PC-3 (cell line): ENCODE results near the gene TMEM208. TPM values are rescaled to one million over a fixed set of nuclear protein-coding genes. Genes with fewer than 3 reads are reported as not detected.

Experiments used
- ATAC-seq: fragments of 200-7000 bp; cut with Tn5 transposase; 2 replicates; pipeline ENCODE4 v1.9.1; 2020; ENCODE audit warnings: mild to moderate bottlenecking, moderate library complexity
- BruUV-seq: library from RNA; stranded (reverse); fragments of 400-500 nt; replicated peaks from 2 replicates; lab custom pipeline; 2021; lab: Mats Ljungman, UMichigan
- CTCF ChIA-PET: fragments of 300-600 bp; sonication (Branson Sonifier 250); formaldehyde crosslinking; loops from one replicate; lab custom pipeline; 2022; ENCODE audit warnings: antibody characterized with exemption; lab: Charles Lee
- POLR2A ChIA-PET: fragments of 300-600 bp; sonication (Branson Sonifier 250); formaldehyde crosslinking; loops from one replicate; lab custom pipeline; 2022; ENCODE audit warnings: antibody characterized with exemption; ENCODE audit not compliant: unreplicated experiment; lab: Charles Lee
- DNase-seq: peaks from one replicate; pipeline ENCODE4 v3.0.0-alpha.2; 2015
- H2AFZ ChIP-seq: fragments of 300-600 bp; sonication (generic); 2 replicates; pipeline ENCODE4 v1.6.0; 2016; ENCODE audit warnings: antibody characterized with exemption, low read length
- H3F3A ChIP-seq: fragments of 300-600 bp; sonication (generic); one replicate; pipeline ENCODE4 v1.6.0; 2017; ENCODE audit warnings: antibody characterized with exemption, low read length, control low read depth, mild to moderate bottlenecking; ENCODE audit not compliant: unreplicated experiment
- H3K27ac ChIP-seq: fragments of 300-600 bp; sonication (generic); 2 replicates; pipeline ENCODE4 v1.5.1; 2016; ENCODE audit warnings: mild to moderate bottlenecking, low read length
- H3K27me3 ChIP-seq: fragments of 300-600 bp; sonication (generic); 2 replicates; pipeline ENCODE4 v1.6.1; 2016; ENCODE audit warnings: low read length, mixed read lengths
- H3K36me3 ChIP-seq: fragments of 300-600 bp; sonication (generic); 2 replicates; pipeline ENCODE4 v1.6.1; 2016; ENCODE audit warnings: low read depth, mixed run types, low read length, mixed read lengths
- H3K4me1 ChIP-seq: fragments of 300-600 bp; sonication (generic); 2 replicates; pipeline ENCODE4 v1.5.1; 2016; ENCODE audit warnings: low read length; ENCODE audit not compliant: insufficient read depth
- H3K4me2 ChIP-seq: fragments of 300-600 bp; sonication (generic); 2 replicates; pipeline ENCODE4 v1.6.0; 2016; ENCODE audit warnings: low read length
- H3K4me3 ChIP-seq: fragments of 300-600 bp; sonication (generic); 2 replicates; pipeline ENCODE4 v1.5.1; 2016; ENCODE audit warnings: mild to moderate bottlenecking, low read length, mixed read lengths
- H3K79me2 ChIP-seq: fragments of 300-600 bp; sonication (generic); 2 replicates; pipeline ENCODE4 v1.6.1; 2017; ENCODE audit warnings: low read length, mixed read lengths
- H3K9ac ChIP-seq: fragments of 300-600 bp; sonication (generic); 2 replicates; pipeline ENCODE4 v1.6.0; 2016; ENCODE audit warnings: mild to moderate bottlenecking, low read length
- H3K9me2 ChIP-seq: fragments of 300-600 bp; sonication (generic); replicated peaks from 2 replicates; pipeline ENCODE4 v1.6.1; 2016; ENCODE audit warnings: mixed run types, low read length, mixed read lengths
- H3K9me3 ChIP-seq: fragments of 300-600 bp; sonication (generic); 2 replicates; pipeline ENCODE4 v1.6.1; 2016; ENCODE audit warnings: low read length, mixed read lengths
- H4K20me1 ChIP-seq: fragments of 300-600 bp; sonication (generic); 2 replicates; pipeline ENCODE4 v1.6.1; 2016; ENCODE audit warnings: low read length, mixed read lengths
- CTCF ChIP-seq: fragments of 300-600 bp; sonication (generic); conservative IDR thresholded peaks from 2 replicates; pipeline ENCODE4 v1.5.1; 2017; ENCODE audit warnings: antibody characterized with exemption, low read depth, mild to moderate bottlenecking, low read length
- EZH2 ChIP-seq: fragments of 300-600 bp; sonication (generic); IDR thresholded peaks from one replicate; pipeline ENCODE4 v1.6.1; 2017; ENCODE audit warnings: antibody characterized with exemption, mild to moderate bottlenecking, low read length; ENCODE audit not compliant: unreplicated experiment
- EZH2phosphoT487 ChIP-seq: fragments of 300-600 bp; sonication (generic); IDR thresholded peaks from 2 replicates; pipeline ENCODE4 v1.6.1; 2018; ENCODE audit warnings: mild to moderate bottlenecking, antibody characterized with exemption, low read length, borderline replicate concordance
- intact Hi-C: fragments of 100-400 bp; cut with micrococcal nuclease; formaldehyde crosslinking; loops from 2 replicates; pipeline ENCODE4 v1.9.0; 2023
- total RNA-seq: library from RNA; depleted of rRNA; stranded (reverse); fragments of >200 nt; gene quantifications from 2 replicates; pipeline ENCODE4 v1.2.3, GENCODE V29; 2014

The TMEM208 gene
- total RNA-seq, 1 experiment from 2014 or later: 35.4 TPM

GRCh38 chr16:67233596-67233995 is 6.7 kb downstream of the TMEM208 start:
- Histone ChIP-seq H3K9me3 (no peaks in the 10 kb centered on the region), H3K27ac (no peak overlapping the region), H3K4me1 (no peaks in the 10 kb centered on the region), H2AFZ (no peak overlapping the region), H3K4me2 (no peak overlapping the region), H3K9me2 (no peaks in the 10 kb centered on the region), H4K20me1 (no peaks in the 10 kb centered on the region), H3K4me3 (no peak overlapping the region), H3K36me3 (peaks cover 28% of the 10 kb centered on the region), H3K79me2 (peaks cover 2% of the 10 kb centered on the region; the same call in 1 of the 2 replicates), H3F3A (no peaks in the 10 kb centered on the region), H3K27me3 (no peaks in the 10 kb centered on the region), H3K9ac (no peak overlapping the region)
- CTCF ChIA-PET: no interaction called here
- intact Hi-C loops: no loop called here
- DNase-seq (no peak), ATAC-seq (no peak)
- POLR2A ChIA-PET: no interaction called here
- BruUV-seq: no TSS peak
- TF ChIP-seq CTCF (no peak), EZH2phosphoT487 (no peak), EZH2 (no peak)

- no peak overlapping the region for H3K9ac ChIP-seq
- no peaks in the 10 kb centered on the region for H3F3A ChIP-seq
- H4K20me1 ChIP-seq: no peaks in the 10 kb centered on the region
- H3K4me3 ChIP-seq: no peak overlapping the region
- TF ChIP-seq EZH2phosphoT487 (no peak), CTCF (no peak), EZH2 (no peak)
- H3K4me1 ChIP-seq: no peaks in the 10 kb centered on the region
- H3K36me3 ChIP-seq: peaks cover 28% of the 10 kb centered on the region
- intact Hi-C loops: no loop called here
- ATAC-seq: no peak
- no peak for DNase-seq
- H3K4me2 ChIP-seq: no peak overlapping the region
- BruUV-seq: no TSS peak
- no peak overlapping the region for H3K27ac ChIP-seq
- no peaks in the 10 kb centered on the region for H3K9me2 ChIP-seq
- no peaks in the 10 kb centered on the region for H3K27me3 ChIP-seq
- H2AFZ ChIP-seq: no peak overlapping the region
- 0 out of 2 replicates have a peak, but pooled peaks cover 2% of the 10 kb centered on the region for H3K79me2 ChIP-seq
- H3K9me3 ChIP-seq: no peaks in the 10 kb centered on the region
- CTCF ChIA-PET: no interaction called here
- POLR2A ChIA-PET: no interaction called here
Measured at GRCh38 chr16:67234180-67234597, 7.3 kb downstream of the TMEM208 start.

- no TSS peak for BruUV-seq
- ChIA-PET POLR2A (no interaction called here), CTCF (no interaction called here)
- Histone ChIP-seq H3K27me3 (no peaks in the 10 kb centered on the region), H3K4me1 (peaks cover 7% of the 10 kb centered on the region), H3F3A (no peaks in the 10 kb centered on the region), H3K79me2 (peaks cover 17% of the 10 kb centered on the region), H3K36me3 (peaks cover 27% of the 10 kb centered on the region), H2AFZ (no peak overlapping the region), H3K9ac (no peak overlapping the region), H4K20me1 (no peaks in the 10 kb centered on the region), H3K4me2 (no peak overlapping the region), H3K27ac (no peak overlapping the region), H3K9me3 (no peaks in the 10 kb centered on the region), H3K9me2 (no peaks in the 10 kb centered on the region), H3K4me3 (no peak overlapping the region)
- ATAC-seq (no peak), DNase-seq (no peak)
- intact Hi-C loops: no loop called here
- no peak for TF ChIP-seq EZH2
- TF ChIP-seq EZH2phosphoT487: no peak
- TF ChIP-seq CTCF: no peak
Measured at GRCh38 chr16:67235816-67236562, 9.1 kb downstream of the TMEM208 start.
